Measurements from ENCODE around the gene SCP2D1.
A peak's percentile ranks its signal among the peaks of the same experiment; 100 is the strongest.

The SCP2D1 gene

DNA sequence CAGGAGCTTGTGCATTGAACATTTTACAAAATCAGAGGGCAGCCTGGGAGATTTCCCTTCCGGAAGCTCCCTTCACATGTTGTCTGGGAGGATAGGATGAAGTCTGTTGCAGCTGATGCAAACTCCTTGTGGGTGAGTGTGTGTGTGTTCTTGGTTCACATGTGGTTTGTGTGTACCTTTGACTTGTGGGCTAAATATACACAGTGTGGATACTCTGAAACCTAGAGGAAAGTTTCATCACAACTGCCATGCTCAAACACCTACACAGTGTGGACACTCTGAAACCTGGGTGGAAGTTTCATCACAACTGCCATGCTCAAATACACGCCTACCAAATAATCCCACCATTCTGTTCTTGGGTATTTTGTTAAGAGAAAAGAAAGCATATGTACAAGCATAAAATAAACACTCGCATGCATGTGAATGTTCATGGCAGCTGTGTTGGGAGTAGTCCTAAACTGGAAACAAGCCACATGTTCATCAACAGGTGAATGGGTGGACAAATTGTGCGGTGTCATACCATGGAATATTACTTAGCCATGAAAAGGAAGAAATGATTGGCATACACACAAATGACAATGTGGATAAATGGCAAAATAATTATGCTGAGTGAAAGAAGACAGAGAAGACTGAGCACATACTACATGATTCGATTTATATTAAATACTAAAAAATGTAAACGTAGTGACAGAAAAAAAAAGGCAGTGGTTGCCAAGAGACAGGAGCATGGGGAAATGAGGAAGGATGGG lies 1.8 kb downstream of the SCP2D1 start:
- DNase-seq = no peak

DNA sequence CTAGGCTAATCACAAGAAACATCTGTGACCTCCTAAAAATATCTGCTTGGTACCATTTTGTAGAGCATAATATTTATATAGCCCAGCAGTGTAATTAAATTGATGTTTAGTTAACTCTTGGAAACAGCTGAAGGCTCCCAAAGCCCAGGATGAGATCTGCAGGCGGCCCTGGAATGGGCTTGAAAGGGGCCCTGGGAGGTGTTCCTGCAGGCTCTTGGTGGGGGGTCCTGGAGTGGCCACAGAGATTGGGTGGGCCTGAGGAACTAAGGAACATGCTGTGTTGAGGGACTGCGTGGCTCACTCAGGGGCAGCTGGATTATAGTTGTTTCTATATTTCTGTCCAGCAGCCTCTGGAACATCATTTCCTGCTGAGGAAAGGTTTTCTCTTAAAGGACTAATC lies 9.2 kb downstream of the SCP2D1 start:
- DNase-seq = no peak

DNA sequence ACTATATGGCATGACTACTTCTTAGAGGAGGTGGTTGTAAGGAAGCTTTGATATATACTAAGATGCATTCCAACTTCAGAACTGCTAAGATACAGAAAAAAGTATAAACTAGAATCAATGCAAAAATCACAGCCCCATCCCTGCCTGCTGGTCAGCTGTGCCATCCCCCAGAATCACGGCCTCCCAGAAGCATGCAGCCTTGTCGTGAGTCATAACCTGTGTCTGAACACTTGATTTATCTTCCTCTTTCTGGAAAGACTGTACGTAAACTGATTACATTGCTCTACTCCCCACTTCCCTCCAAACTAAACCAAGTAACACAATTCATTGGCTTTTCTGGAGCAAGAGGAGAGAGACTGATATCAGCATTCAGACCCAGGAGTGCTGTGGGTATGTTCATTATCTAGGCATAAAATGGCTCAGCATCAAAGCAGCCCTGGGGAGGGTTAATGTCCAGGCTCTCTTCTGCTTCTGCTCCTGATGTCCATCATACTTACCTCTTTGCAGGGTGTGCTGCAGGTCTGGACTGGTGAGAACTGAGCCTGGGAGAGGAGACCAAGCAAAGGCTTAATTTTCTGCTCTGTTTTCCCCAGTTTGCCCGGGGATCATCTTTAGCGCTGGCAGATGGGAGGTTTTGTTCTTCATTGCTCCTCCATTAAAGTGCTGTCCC lies 18.4 kb downstream of the SCP2D1 start:
- DNase-seq = no peak

DNA sequence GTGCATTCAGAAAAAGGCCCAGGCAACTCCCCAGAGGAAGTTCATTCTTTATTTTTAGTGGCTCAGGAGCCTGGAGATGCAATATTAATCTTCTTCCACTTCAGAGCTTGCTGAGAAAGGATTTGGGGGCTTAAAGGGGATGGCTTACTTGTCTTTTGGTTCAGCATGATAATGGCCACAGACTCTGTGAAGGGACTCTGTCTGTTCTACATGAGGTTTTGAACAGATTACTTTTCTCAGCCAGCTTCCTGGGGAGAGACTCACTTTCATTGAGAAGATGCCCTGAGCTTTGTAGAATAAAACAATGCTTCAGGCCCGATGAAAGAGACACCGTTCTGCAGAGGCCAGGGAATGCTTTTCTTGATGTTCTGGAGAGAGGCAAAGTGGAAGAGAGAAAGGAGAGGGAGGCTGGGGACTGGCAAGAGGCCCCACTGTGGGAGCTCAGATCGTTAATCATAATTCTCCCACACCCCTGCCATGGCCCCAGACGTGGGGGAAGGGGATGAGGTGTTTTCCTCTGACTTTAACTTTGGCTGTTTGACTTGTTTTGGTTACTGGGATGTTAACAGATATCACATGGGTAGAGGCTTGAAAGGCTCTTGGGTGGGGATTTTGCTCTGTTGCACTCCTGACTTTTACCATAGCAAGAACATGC lies 19.1 kb downstream of the SCP2D1 start:
- no peak for DNase-seq

DNA sequence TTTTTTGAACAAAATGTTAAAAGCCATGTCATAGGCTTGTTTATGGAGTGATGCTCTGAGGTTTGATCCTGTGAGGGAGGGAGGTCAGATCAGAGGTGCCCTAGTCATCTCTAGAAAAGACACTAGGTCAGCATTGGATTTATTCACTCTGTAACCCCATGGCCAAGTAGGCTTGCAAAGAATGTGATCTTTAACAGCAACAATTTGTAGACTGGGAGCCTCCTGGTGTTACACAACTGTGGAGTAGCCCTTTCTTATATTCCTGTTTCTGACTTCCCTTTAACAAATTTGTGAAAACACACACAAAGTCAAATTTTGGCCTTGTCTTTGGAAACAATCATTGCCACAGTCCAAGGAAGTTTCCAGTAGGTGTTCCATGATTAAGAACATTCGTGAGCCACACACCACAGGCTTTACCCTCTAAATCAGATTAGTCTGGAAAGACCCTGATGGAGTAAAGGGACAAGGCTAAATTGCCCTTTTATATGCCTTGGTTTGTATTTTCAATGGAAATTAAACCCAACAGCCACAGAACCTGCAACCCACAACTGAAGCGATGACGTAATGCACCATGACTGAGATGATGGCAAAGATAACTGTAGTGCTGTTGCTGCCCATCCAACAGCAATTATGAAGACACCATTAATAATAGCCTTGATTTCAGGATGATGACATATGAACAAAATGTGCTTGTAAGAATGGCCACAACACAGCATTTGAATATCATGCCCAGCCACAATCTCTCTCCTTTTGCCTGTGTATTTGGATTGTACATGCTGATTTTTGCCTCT lies 22.1 kb downstream of the SCP2D1 start:
- no peak for DNase-seq

DNA sequence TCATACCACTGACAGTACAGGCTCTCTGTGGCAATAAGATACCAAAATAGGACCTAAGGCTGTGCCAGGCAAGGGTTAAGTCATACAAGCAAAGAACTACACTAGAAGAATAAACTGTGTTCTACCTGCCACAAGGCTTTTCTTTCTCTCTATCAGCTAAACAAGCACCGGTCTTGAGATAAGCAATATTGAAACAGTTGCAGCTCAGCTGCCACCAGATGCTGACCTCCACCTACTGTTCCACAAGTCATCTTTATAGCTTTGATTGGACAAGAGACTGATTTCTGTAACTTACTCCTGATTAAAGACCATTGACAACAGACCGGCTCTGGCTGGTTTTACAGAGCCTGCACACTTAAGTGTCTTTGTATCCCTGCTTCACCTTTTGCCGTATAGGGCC lies 24.1 kb downstream of the SCP2D1 start:
- no peak for DNase-seq

DNA sequence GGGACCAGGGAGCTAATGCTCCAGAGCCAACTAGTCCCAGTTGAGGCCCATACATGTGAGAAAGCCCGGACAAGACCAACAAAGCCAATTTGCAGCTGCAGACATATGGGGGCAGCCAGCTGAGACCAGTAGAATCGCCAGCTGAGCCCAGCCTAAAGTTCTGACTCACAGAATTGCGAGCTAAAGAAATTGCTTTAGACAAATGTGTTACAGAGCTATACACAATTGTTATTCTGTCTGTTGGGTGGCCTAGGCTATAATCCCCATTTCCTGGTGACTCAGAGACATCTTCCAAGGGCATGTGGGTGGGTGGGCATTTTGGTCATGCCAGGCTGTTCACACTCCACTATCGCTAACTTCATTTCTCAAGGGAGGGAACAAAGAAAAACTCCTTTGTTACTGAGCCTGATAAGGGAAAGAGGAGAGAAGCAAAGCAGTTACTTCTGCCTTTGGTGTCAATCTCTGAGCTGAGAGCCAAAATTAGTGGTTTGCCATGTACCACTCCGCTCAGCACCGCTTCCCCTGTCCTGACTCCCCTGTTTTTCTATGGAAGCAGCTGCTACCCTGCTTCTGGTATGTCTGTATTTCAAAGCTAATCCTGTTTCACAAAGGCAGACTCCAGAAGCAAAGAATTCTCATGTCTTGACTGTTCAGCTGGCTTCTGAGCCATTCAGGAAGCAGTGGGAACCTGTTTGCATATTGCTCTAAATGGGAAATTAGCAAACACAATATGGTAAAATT lies 26.1 kb downstream of the SCP2D1 start:
- peak in 1 of 6 experiments; percentile 10 for DNase-seq

DNA sequence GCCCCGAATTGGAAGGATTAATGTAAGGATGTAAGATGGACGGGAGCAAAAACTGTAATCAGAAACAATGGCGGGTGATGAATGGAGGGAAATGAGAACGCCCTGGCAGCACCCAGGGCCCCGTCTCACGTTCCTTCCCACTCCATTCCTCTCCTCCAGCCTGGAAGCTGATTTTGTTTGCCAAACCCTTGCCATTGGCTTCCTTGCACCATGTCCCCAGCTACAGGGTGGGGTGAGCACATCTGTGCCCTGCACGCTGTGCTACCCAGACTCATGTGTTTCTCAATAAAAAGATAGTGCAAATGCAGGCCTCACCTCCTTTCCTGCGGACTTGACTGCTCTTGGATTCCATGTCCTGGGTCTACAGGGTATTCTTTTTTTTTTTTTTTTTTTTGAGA lies 26.7 kb downstream of the SCP2D1 start:
- DNase-seq = no peak

DNA sequence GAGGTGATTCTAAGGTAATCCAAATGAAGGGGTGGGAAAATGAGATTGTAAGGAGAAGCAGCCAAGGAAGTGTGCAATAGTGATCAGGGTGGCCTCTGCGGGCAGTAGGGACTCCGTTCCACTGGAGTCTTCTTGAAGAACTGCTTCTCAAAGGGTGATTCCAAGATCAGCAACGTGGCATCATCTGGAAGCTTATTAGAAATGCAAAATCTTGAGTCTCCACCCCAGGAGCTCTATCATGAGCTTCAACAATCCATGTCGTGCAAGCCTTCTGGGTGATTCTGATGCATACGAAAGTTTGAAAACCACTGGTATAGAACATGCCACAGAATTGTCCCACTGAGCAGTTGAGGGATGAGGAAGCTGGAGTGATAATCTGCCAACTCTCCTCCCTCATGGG lies 31.4 kb downstream of the SCP2D1 start:
- DNase-seq = no peak

DNA sequence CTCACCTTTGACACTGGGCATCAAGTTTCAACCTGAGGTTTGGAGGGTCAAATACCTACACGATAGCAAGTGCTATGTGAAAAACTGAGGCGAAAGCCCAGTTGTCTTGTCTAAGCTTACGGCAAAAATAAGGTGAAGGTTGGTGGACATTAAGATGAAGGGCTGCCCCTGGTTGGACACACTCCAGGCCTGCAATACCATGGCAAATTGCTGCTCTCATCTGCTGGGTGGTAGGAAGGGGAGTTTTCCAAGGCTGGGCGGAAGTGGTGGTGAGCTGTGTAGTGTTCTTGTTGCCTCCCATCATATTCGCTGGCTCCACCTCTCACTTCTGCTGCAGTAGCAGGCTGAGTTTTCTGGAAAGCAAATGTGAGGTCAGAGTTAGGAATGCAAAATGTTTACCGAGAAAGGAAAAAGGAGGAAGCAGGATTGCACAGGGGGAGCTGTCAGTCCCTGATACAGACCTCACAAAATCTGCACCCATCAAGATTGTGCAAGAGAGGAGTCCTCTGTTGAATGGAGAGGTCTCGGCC lies 33.7 kb downstream of the SCP2D1 start:
- no peak for DNase-seq

DNA sequence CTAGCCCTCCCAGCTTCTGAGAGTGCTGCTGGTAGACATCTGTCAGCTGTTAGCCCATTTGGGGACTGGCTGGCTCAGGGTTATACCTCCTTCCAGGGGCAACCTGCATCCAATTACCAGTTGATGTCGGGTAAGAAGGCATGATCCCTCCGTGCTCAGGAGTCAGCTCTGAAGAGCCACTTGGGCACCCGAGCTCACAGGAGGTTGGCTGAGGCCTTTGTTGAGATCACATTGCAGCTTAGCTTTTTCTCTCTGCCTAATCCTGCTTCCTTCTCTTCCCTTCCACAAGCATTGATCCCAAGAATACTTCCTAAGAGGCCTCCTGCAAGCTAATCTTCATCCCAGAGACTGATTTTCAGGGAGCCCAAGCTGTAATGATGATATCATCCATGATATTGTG lies 35.5 kb downstream of the SCP2D1 start:
- no peak for DNase-seq

DNA sequence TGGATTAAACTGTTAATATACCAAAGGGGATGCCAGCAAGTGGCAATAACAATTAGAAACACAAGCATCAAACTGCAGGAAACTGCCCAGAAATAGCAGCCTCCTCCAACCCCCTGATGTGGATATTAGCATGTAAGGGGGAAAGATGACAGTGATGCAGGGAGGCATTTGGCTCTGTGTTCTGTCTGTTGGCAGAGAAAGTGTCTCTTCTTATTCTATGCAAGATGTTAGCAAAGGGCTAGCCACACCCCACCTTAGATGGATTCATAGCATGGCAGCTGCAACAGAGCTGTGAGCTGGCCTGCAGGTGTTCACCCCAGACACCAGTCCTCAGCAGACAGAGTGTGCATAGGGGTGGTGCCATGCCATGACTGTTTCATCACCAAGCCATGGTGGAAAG lies 38.0 kb downstream of the SCP2D1 start:
- DNase-seq = no peak

DNA sequence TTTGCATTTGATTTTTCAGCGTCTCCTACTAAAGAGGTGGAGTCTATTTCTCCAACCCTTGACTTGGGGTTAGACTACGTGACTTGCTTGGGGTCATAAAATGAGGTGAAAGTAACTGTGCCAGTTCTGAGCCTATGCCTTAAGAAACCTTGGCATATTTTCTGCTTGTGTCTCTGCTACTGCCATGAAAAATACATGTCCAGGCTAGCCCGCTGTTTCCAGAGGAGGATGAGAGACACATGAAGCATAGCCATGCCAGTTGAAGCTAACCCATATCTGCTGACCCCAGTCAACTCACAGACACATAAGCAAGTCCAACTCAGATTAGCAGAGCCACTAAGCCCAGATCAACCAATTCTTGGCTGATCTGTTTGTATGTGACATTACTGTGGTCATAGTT lies 38.7 kb downstream of the SCP2D1 start:
- DNase-seq = no peak

DNA sequence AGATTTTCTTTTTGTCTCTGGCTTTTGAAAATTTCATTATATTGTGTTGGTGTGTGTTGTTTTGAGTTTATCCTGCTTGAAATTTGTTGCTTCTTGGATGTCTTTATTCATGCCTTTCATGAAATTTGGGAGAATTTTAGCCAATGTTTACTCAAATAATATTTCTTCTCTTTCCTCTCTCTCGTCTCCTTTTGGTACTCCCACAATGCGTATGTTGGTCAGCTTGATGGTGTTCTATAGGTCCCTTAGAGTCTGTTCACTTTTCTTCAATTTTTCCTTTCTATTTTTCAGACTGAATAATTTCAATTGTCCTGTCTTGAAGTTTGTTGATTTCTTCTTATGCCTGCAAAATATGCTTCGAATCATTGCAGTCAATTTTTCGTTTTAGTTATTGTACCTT lies 39.6 kb downstream of the SCP2D1 start:
- DNase-seq = no peak

DNA sequence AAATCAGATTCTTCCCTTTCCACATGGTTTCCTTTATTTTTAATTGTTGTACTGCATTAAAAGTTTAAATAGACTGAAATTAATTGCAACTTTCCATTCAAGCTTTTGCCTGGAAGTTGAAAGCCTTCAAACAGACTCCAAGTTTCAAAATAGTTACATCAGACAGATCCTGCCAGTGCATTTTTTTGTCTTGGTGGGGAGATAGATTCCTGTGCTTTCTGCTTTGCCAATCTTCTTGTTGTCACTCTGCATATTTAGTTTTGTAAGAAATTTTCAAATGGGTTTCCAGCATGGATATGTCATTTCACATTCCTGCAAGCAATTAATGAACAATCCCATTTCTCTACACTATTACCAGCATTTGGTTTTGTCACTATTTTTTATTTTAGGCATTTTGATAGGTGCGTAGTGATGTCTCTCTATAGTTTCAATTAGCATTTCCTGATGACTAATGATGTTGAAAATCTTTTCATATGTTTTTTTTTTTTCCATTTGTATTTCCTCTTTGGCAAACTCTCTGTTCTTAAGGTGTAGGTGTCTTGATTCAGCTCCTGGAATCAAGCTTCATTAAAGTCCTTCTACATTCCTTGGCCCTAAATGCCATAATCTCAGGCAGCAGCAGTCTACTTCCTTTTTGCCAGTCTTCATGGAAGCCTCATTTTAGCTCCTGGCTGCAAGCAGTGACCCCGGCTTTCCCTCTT lies 40.5 kb downstream of the SCP2D1 start:
- DNase-seq = no peak

DNA sequence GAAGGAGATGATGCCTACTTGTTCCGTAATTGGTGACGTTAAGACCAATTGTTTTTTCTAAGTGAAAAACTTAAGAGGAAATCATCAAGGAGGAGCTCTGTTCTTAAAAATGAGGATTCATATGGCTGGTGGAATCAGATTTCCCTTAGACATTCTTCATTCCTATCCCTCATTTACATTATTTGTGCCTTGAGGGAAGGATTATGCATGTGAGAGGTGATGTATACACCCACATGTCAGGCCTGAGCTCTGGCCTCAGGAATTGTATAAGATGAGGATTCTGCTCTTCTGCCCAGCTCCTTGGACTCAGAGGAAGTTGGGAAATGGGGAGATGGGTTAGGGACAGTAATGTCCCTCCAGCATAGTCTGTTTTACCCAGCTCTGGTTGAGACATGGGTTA lies 42.3 kb downstream of the SCP2D1 start:
- no peak for DNase-seq

DNA sequence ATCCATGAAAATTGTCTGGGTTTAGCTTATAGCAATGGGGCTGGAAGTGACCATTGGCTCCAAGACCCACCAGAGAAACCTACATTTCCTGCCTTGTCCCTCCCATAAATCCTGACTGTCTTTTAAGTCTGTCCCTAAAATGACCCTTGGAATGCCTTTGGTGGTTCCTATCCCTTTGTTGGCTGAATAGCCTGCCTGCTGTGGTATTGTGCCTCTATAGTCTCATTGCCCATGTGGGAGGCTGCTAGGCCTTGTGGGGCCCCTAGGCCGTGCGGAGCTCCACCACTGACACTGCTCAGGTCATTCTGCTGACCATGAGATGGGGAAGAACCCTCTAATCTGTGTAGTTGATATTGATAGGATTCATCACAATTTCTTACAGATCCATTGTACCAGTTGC lies 43.3 kb downstream of the SCP2D1 start:
- no peak for DNase-seq

DNA sequence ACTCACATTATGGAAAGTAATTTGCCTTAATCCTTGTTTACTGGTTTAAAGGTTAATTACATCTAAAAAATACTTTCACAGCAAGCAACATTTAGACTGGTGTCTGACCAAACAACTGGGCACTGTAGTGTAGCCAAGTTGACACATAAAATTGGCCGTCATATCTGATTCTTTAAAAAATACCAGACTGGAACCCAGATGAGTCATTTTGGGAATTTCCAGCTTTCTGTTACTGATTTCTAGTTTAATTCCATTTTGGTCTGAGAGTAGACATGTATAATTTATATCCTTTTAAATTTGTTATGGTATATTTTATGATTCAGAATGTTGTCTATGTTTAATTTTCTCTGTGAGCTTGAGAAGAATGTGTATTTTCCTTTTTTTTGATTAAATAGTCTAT lies 44.1 kb downstream of the SCP2D1 start:
- DNase-seq = no peak

DNA sequence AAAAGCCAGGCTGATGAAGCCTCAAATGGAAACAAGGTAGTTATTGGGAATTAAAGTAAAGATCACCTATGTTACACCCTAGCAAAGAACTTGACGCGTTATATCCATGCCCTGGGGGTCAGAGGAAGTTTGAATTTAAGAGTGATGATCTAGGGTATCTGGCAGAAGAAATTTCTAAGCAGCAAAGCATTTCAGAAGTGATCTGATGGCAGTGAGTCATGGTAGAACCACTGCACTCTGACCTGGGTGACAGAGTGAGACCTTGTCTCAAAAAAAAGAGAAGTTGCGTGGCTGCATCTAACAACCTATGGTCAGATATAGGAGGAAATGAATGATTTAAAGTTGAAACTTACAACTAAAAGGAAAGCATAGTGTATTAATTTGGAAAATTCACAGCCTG lies 45.2 kb downstream of the SCP2D1 start:
- no peak for DNase-seq

All from stimulated activated naive CD4-positive, alpha-beta T cell (primary cell).